Natural killer cell (primary cell): ENCODE results near the gene MORN1. TPM values are rescaled to one million over a fixed set of nuclear protein-coding genes. Genes with fewer than 3 reads are reported as not detected.

ENCODE experiments used
- ATAC-seq, 3 donors: fragments of 150-1000 bp in 2 of 3; fragments of 200-7000 bp in 1 of 3; cut with Tn5 transposase; 1 replicate in 1 of 3; 2 replicates in 2 of 3; pipeline ENCODE4 v1.10.0; 2021; ENCODE audit warnings: mild to moderate bottlenecking in 2 of 3, moderate library complexity in 2 of 3
- DNase-seq, 2 donors: peaks; one replicate each; pipeline versions ENCODE4 v3.0.0 to v3.0.0-alpha.2; 2013 to 2021; ENCODE audit warnings: mixed read lengths in 1 of 2
- H3K27ac ChIP-seq: one replicate; pipeline ENCODE4 v1.5.1; 2013; ENCODE audit warnings: mild to moderate bottlenecking, low read length
- H3K27me3 ChIP-seq: one replicate; pipeline ENCODE4 v1.6.1; 2013; ENCODE audit warnings: low read length; ENCODE audit not compliant: control insufficient read depth, insufficient read depth
- H3K36me3 ChIP-seq: one replicate; pipeline ENCODE4 v1.6.1; 2013; ENCODE audit warnings: low read length; ENCODE audit not compliant: control insufficient read depth, insufficient read depth
- H3K4me1 ChIP-seq: one replicate; pipeline ENCODE4 v1.6.1; 2013; ENCODE audit warnings: low read length; ENCODE audit not compliant: control insufficient read depth, insufficient read depth
- H3K4me3 ChIP-seq: one replicate; pipeline ENCODE4 v1.5.1; 2013; ENCODE audit warnings: low read length
- H3K9me3 ChIP-seq: one replicate; pipeline ENCODE4 v1.6.1; 2013; ENCODE audit warnings: low read length; ENCODE audit not compliant: control insufficient read depth, insufficient read depth
- H3K27ac Mint-ChIP-seq, 2 donors: one replicate each; pipeline ENCODE4 v1.8.0; 2022; ENCODE audit warnings: mild to moderate bottlenecking in 2 of 2, mixed read lengths in 2 of 2, moderate library complexity in 1 of 2
- H3K27me3 Mint-ChIP-seq, 2 donors: one replicate each; pipeline ENCODE4 v1.8.0; 2022; ENCODE audit warnings: low read depth in 2 of 2, mixed read lengths in 2 of 2
- H3K36me3 Mint-ChIP-seq: one replicate; pipeline ENCODE4 v1.8.0; 2022; ENCODE audit warnings: mixed read lengths
- H3K4me1 Mint-ChIP-seq, 2 donors: one replicate each; pipeline ENCODE4 v1.8.0; 2022; ENCODE audit warnings: mixed read lengths in 2 of 2
- H3K4me3 Mint-ChIP-seq: one replicate; pipeline ENCODE4 v1.8.0; 2022; ENCODE audit warnings: mild to moderate bottlenecking, moderate library complexity, mixed read lengths
- H3K9me3 Mint-ChIP-seq, 2 donors: one replicate each; pipeline ENCODE4 v1.8.0; 2022; ENCODE audit warnings: mixed read lengths in 2 of 2
- WGBS: methylation state at CpG from one replicate; pipeline ENCODE4 v1.1.7; 2013; ENCODE audit warnings: missing lambda C conversion rate; ENCODE audit not compliant: insufficient coverage; 5-methylcytosine and 5-hydroxymethylcytosine counted together
- intact Hi-C: fragments of 100-400 bp; cut with micrococcal nuclease; formaldehyde crosslinking; loops from one replicate; pipeline ENCODE4 v1.14.2; 2022
- total RNA-seq, 4 donors: library from RNA; stranded (reverse); fragments of 120-200 nt in 1 of 4; gene quantifications; one replicate each; pipeline versions ENCODE4 v1.2.3 to v1.2.4, GENCODE V29; 2013 to 2022
- TF ChIP-seq, protein P1 (sequence below): fragments of 200-600 bp; IDR thresholded peaks from one replicate; pipeline ENCODE4 v1.8.0; 2022; ENCODE audit warnings: antibody characterized with exemption

Gene MORN1
- total RNA-seq, 3 donors from 2014 or later (not counting 1 experiment from before 2014, with no cell fraction given): 8.0 to 9.3 (median 8.8) TPM

DNA sequence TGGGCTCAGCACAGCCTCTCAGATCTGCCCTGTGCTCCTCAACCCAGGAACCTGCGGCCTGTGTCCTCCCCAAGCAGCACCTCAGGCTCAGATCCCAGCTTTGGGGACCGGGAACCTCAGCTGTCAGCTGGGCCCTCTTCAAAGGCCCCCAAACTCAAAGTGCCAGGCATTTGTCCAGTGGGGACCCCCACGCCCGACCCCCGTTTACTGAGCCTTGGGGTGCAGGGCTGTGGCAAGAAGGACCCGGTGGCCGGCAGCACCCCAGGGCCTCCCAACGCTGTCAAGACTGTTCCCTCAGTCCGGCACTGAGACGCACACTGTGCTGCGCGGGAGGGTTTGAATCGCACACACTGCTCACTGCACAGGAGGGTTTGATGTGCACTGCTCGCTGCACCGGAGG, 35.0 kb downstream of the MORN1 start:
- H3K27me3 ChIP-seq: no peaks in the 10 kb centered on the region
- no peaks in the 10 kb centered on the region for H3K36me3 ChIP-seq
- DNase-seq (no peak), ATAC-seq (no peak)
- intact Hi-C loops: no loop called here
- Mint-ChIP-seq H3K27me3 (no peaks in the 10 kb centered on the region), H3K36me3 (no peaks in the 10 kb centered on the region), H3K9me3 (no peaks in the 10 kb centered on the region), H3K4me3 (no peak overlapping the region), H3K4me1 (no peaks in the 10 kb centered on the region), H3K27ac (no peak overlapping the region)
- WGBS: 93% methylated on average over 15 of the region's 15 CpGs
- H3K9me3 ChIP-seq: no peaks in the 10 kb centered on the region
- no peaks in the 10 kb centered on the region for H3K4me1 ChIP-seq
- no peak overlapping the region for H3K27ac ChIP-seq
- TF ChIP-seq, protein P1, sequence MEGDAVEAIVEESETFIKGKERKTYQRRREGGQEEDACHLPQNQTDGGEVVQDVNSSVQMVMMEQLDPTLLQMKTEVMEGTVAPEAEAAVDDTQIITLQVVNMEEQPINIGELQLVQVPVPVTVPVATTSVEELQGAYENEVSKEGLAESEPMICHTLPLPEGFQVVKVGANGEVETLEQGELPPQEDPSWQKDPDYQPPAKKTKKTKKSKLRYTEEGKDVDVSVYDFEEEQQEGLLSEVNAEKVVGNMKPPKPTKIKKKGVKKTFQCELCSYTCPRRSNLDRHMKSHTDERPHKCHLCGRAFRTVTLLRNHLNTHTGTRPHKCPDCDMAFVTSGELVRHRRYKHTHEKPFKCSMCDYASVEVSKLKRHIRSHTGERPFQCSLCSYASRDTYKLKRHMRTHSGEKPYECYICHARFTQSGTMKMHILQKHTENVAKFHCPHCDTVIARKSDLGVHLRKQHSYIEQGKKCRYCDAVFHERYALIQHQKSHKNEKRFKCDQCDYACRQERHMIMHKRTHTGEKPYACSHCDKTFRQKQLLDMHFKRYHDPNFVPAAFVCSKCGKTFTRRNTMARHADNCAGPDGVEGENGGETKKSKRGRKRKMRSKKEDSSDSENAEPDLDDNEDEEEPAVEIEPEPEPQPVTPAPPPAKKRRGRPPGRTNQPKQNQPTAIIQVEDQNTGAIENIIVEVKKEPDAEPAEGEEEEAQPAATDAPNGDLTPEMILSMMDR: no peak
- no peak overlapping the region for H3K4me3 ChIP-seq

DNA sequence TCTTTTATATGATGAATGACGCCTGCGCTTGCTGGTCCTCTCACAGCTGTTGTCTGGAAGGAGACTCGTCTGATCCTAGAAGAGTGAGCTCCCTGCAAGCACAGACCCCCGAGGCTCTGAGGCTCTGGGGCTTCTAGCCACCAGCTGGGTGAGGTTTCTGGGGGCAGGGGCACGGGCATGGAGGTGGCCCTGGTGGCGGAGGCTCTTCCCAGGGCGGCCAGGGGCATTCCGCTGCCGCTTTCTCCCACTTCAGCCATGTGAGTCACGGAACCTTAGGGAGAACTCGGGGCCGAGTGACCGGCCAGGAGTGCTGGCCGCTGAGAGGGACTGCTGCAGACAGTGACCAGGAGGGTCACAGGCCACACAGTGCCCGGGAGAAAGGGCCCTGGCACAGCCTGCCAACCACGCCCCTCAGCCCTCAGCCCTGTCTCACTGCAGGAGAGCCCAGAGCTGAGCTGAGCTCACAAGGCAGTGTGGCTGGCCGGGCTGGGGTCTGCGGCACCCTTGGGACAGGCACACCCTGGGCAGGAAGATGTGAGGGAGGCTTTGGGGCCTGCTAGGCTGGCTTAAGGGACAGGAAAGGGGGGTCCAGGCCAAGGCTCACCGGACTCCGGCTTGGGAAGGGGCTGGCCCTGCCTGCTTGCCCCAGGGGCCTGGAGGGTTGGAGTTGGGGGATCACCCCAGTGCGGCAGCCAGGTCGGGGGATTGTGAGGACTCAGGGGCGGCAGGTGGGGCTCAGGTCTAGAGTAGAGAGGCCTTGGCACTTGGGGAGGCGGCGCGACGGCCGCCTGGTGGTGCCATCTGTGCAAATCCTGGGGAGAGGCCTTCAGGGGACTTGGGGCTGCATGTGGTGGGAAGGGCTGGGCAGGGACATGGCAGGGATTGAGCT, 35.7 kb downstream of the MORN1 start:
- Histone ChIP-seq H3K36me3 (no peaks in the 10 kb centered on the region), H3K27me3 (no peaks in the 10 kb centered on the region), H3K4me3 (no peak overlapping the region), H3K4me1 (no peaks in the 10 kb centered on the region), H3K27ac (no peak overlapping the region), H3K9me3 (no peaks in the 10 kb centered on the region)
- H3K4me1 Mint-ChIP-seq: no peaks in the 10 kb centered on the region
- intact Hi-C loops: no loop called here
- no peak overlapping the region for H3K27ac Mint-ChIP-seq
- no peak for ATAC-seq
- no peak overlapping the region for H3K4me3 Mint-ChIP-seq
- 88% methylated on average over 28 of the region's 28 CpGs for WGBS
- no peaks in the 10 kb centered on the region for H3K9me3 Mint-ChIP-seq
- no peaks in the 10 kb centered on the region for H3K36me3 Mint-ChIP-seq
- H3K27me3 Mint-ChIP-seq: no peaks in the 10 kb centered on the region
- TF ChIP-seq, protein P1: no peak
- DNase-seq: no peak

DNA sequence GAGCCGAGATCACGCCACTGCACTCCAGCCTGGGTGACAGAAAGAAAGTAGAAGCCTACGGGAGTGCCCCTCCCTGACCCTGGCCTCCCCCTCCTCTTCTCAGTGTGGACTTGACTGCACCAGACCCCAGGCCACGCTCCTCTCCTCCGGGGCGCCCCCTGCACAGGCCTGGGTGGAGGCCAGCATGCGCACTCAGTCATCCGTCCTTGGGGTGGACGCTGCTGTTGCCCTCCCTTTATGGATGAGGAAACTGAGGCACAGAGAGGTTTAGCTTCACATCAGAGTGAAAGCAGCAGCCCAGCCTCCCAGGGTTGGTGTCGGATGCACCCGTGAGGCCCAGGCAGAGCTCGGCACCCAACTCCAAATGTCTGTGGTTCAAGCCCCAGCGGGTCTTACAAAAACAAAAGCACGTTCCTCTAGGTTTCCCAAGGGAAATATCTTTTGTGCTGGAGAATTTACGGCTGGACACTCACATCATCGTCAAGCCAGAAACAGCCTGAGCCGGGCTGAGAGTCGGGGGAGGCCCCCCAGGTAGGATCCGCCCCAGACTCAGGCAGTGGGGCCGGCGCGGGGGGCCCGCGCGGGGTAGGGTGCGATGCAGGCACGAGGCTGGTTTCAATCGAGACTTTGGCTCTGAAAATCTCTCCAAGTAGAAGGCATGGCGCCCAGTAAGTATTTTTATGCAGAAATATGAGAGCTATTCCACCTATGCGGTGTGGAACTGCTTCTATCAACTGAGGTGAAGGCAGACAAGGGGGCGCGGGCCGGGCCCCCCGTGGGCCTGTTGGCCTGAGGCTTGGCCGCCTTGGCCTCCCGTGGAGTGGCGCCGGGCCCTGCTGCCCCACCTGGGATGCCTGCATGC, 36.6 kb downstream of the MORN1 start:
- H3K9me3 ChIP-seq: no peaks in the 10 kb centered on the region
- no peaks in the 10 kb centered on the region for H3K4me1 Mint-ChIP-seq
- H3K27me3 Mint-ChIP-seq: no peaks in the 10 kb centered on the region
- TF ChIP-seq, protein P1: no peak
- H3K27ac ChIP-seq: no peak overlapping the region
- no peaks in the 10 kb centered on the region for H3K9me3 Mint-ChIP-seq
- intact Hi-C loops: no loop called here
- ATAC-seq (no peak), DNase-seq (no peak)
- no peaks in the 10 kb centered on the region for H3K36me3 Mint-ChIP-seq
- no peak overlapping the region for H3K27ac Mint-ChIP-seq
- WGBS: 93% methylated on average over 38 of the region's 38 CpGs
- no peaks in the 10 kb centered on the region for H3K36me3 ChIP-seq
- H3K4me1 ChIP-seq: no peaks in the 10 kb centered on the region
- H3K4me3 Mint-ChIP-seq: no peak overlapping the region
- no peak overlapping the region for H3K4me3 ChIP-seq
- H3K27me3 ChIP-seq: no peaks in the 10 kb centered on the region
